Tongue (tissue), 2 donors: ENCODE results near the gene ARHGAP44. TPM values are rescaled to one million over a fixed set of nuclear protein-coding genes. Genes with fewer than 3 reads are reported as not detected.

Experiments
- DNase-seq: peaks from one replicate; pipeline ENCODE4 v3.0.0-alpha.2; 2015
- total RNA-seq: library from RNA; depleted of rRNA; stranded (reverse); fragments of >200 nt; gene quantifications from one replicate; pipeline ENCODE4 v1.2.3, GENCODE V29; 2014

Gene ARHGAP44
- total RNA-seq = 3.4 TPM

- peak; percentile 73 for DNase-seq
Observed at GRCh38 chr17:12789481-12790248, at the start of gene ARHGAP44. ARHGAP44 (plus strand) TSS chr17:12789498; CDS start chr17:12789839, 341 bp downstream.

GRCh38 chr17:12739500-12739899 lies 49.8 kb upstream of the ARHGAP44 start:
- DNase-seq = no peak

GRCh38 chr17:12743046-12743445 lies 46.3 kb upstream of the ARHGAP44 start:
- DNase-seq = no peak

- no peak for DNase-seq
Observed at GRCh38 chr17:12744298-12744697, 45.0 kb upstream of the ARHGAP44 start.

- DNase-seq = no peak
Observed at GRCh38 chr17:12744786-12745185, 44.5 kb upstream of the ARHGAP44 start.

GRCh38 chr17:12745486-12745885 lies 43.8 kb upstream of the ARHGAP44 start:
- DNase-seq = no peak

GRCh38 chr17:12756786-12757185 lies 32.5 kb upstream of the ARHGAP44 start:
- no peak for DNase-seq

- no peak for DNase-seq
Observed at GRCh38 chr17:12759090-12759489, 30.2 kb upstream of the ARHGAP44 start.

GRCh38 chr17:12765548-12765947 lies 23.8 kb upstream of the ARHGAP44 start:
- no peak for DNase-seq

GRCh38 chr17:12768255-12768654 lies 21.0 kb upstream of the ARHGAP44 start:
- DNase-seq = no peak

- DNase-seq = no peak
Observed at GRCh38 chr17:12769981-12770380, 19.3 kb upstream of the ARHGAP44 start.

GRCh38 chr17:12773153-12773552 lies 16.1 kb upstream of the ARHGAP44 start:
- DNase-seq = no peak

GRCh38 chr17:12789075-12789480 lies 220 bp upstream of the ARHGAP44 start:
- DNase-seq = no peak

- no peak for DNase-seq
Observed at GRCh38 chr17:12790249-12791106, 1.2 kb downstream of the ARHGAP44 start.

- DNase-seq = no peak
Observed at GRCh38 chr17:12794919-12795532, 5.7 kb downstream of the ARHGAP44 start.

GRCh38 chr17:12800855-12801365 lies 11.6 kb downstream of the ARHGAP44 start:
- no peak for DNase-seq

GRCh38 chr17:12806630-12807029 lies 17.3 kb downstream of the ARHGAP44 start:
- no peak for DNase-seq

- no peak for DNase-seq
Observed at GRCh38 chr17:12808723-12809122, 19.4 kb downstream of the ARHGAP44 start.

GRCh38 chr17:12812877-12813276 lies 23.6 kb downstream of the ARHGAP44 start:
- no peak for DNase-seq

GRCh38 chr17:12813664-12814063 lies 24.4 kb downstream of the ARHGAP44 start:
- no peak for DNase-seq

GRCh38 chr17:12814718-12815117 lies 25.4 kb downstream of the ARHGAP44 start:
- DNase-seq = no peak

GRCh38 chr17:12815642-12816141 lies 26.4 kb downstream of the ARHGAP44 start:
- DNase-seq = no peak
